Measurements from ENCODE around the gene CITED1. TPM values are rescaled to one million over a fixed set of nuclear protein-coding genes. Genes with fewer than 3 reads are reported as not detected.

Gene CITED1
- total RNA-seq, 1 experiment from 2014 or later, result 0.36 TPM

DNA sequence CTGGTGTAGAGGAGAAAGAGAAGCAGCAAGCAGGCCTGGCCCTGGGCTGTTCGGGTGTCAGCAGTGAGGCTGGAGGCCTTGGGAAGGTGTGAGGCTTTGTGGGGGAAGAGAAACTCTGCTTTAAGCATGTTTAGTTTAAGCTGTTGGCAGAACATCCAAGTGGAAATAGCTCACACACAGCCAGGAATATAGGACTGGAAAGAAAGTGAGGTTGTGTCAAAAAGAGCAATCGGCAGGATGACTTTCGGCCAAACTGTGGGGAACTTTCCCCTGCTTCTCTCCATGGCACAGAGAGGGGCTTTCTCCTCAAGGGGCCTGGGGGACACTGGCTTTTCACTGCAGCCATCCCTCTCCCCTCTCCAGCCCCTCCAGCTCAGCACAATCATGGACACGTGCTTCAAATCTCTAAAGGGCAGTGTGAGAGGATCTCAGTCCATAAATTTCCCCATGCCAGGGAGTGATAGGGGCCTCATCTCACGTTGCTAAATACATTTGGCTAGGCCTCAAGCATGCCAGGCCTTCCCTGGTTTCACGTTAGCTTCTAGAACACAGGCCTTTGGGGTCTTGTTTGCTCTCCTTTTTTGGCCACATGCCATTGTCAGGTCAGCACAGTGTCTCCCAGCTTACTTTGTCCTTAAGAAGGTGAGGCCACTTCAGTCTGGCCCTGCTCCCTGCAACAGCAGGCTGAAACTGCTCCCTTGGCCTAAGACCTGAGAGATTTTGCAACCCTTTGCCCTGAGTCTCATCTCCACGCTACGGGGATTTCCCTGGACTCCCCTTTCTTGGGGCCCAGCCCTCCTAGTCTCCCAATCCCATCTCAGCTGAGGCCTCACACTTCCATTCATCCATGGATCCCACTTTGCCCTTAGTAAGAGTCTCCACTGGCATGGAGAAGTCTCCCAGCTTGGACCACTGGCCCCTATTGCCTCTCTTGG is 8.3 kb upstream of the CITED1 start:
- H3K27me3 ChIP-seq (ENCODE audit: control insufficient read depth, insufficient read depth, low read length), result no peaks in the 10 kb centered on the region
- no TSS peak for BruUV-seq (replicated peaks)
- ChIA-PET POLR2A (no interaction called here), CTCF (no interaction called here)
- DNase-seq (ENCODE audit: low read depth, low spot score), result no peak
- TF ChIP-seq POLR2AphosphoS5 (IDR thresholded peaks at IDR 0.05; ENCODE audit: low read depth, low read length) (no peak), TCF7L2 (IDR thresholded peaks at IDR 0.05; ENCODE audit: low read depth, low read length) (no peak), SIN3A (IDR thresholded peaks at IDR 0.05; ENCODE audit: borderline replicate concordance, insufficient read depth, low read depth, low read length) (no peak)
- TF ChIP-seq, protein P1, sequence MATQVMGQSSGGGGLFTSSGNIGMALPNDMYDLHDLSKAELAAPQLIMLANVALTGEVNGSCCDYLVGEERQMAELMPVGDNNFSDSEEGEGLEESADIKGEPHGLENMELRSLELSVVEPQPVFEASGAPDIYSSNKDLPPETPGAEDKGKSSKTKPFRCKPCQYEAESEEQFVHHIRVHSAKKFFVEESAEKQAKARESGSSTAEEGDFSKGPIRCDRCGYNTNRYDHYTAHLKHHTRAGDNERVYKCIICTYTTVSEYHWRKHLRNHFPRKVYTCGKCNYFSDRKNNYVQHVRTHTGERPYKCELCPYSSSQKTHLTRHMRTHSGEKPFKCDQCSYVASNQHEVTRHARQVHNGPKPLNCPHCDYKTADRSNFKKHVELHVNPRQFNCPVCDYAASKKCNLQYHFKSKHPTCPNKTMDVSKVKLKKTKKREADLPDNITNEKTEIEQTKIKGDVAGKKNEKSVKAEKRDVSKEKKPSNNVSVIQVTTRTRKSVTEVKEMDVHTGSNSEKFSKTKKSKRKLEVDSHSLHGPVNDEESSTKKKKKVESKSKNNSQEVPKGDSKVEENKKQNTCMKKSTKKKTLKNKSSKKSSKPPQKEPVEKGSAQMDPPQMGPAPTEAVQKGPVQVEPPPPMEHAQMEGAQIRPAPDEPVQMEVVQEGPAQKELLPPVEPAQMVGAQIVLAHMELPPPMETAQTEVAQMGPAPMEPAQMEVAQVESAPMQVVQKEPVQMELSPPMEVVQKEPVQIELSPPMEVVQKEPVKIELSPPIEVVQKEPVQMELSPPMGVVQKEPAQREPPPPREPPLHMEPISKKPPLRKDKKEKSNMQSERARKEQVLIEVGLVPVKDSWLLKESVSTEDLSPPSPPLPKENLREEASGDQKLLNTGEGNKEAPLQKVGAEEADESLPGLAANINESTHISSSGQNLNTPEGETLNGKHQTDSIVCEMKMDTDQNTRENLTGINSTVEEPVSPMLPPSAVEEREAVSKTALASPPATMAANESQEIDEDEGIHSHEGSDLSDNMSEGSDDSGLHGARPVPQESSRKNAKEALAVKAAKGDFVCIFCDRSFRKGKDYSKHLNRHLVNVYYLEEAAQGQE (IDR thresholded peaks at IDR 0.05; ENCODE audit: insufficient read depth in 1 of 2, low read depth in 2 of 2, low read length in 1 of 2), result no peak
- TF ChIP-seq, protein P2, sequence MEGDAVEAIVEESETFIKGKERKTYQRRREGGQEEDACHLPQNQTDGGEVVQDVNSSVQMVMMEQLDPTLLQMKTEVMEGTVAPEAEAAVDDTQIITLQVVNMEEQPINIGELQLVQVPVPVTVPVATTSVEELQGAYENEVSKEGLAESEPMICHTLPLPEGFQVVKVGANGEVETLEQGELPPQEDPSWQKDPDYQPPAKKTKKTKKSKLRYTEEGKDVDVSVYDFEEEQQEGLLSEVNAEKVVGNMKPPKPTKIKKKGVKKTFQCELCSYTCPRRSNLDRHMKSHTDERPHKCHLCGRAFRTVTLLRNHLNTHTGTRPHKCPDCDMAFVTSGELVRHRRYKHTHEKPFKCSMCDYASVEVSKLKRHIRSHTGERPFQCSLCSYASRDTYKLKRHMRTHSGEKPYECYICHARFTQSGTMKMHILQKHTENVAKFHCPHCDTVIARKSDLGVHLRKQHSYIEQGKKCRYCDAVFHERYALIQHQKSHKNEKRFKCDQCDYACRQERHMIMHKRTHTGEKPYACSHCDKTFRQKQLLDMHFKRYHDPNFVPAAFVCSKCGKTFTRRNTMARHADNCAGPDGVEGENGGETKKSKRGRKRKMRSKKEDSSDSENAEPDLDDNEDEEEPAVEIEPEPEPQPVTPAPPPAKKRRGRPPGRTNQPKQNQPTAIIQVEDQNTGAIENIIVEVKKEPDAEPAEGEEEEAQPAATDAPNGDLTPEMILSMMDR (IDR thresholded peaks at IDR 0.05), result no peak
- peaks cover 3% of the 10 kb centered on the region; the same call in 1 of the 2 replicates for H3K4me1 ChIP-seq (ENCODE audit: control insufficient read depth, insufficient read depth, low read length)
- intact Hi-C loops (cut with micrococcal nuclease; ENCODE audit: unreplicated experiment) (no loop called here), in situ Hi-C loops (cut with HindIII; ENCODE audit: low pct_unique_long_range_greater_than_20kb, low sequenced_read_pairs) (no loop called here)
- no peak overlapping the region for H3K27ac ChIP-seq (ENCODE audit: low read length)
- ATAC-seq, result no peak
- no peaks in the 10 kb centered on the region for H3K9me3 ChIP-seq (ENCODE audit: control insufficient read depth, insufficient read depth, low read depth, low read length)
- H3K4me3 ChIP-seq (ENCODE audit: low read depth in 2 of 2, low read length in 2 of 2), result no peak overlapping the region
- no peaks in the 10 kb centered on the region for H3K36me3 ChIP-seq (ENCODE audit: control insufficient read depth, insufficient read depth, low read length)

DNA sequence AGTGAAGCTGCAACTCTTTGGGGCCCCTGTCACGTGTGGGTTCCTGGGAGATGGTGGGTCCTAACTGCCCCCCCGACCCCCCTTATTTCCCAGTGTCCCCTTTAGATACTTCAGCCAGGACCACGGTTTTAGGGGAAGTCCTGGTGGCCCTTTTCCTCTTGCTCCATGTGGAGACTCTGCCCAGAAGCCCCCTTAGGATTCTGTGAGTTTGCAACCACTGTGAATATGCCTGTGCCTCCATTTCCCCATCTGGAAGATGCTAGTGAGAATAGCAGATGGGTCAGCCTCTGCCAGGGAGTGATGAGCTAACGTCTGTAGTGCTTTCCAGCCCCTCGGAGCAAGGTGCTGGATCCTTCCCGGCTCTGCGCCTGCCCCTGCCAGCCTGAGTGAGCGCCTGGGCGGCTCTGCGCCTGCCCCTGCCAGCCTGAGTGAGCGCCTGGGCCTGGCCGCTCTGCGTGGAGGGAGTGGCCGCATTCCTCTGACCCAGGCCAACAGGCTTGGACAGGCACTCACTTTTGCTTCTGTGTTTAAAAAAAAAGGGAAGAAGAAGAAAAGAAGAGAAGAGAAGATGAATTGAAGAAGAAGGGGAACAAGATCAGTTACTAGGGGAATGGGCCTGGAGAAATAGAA is 6.7 kb upstream of the CITED1 start:
- ChIA-PET CTCF (no interaction called here), POLR2A (no interaction called here)

More for the DNA sequence above, 6.7 kb upstream of the CITED1 start:
- H3K36me3 ChIP-seq (ENCODE audit: control insufficient read depth, insufficient read depth, low read length), result no peaks in the 10 kb centered on the region
- DNase-seq (ENCODE audit: low read depth, low spot score), result no peak
- H3K27me3 ChIP-seq (ENCODE audit: control insufficient read depth, insufficient read depth, low read length), result no peaks in the 10 kb centered on the region
- in situ Hi-C loops (cut with HindIII; ENCODE audit: low pct_unique_long_range_greater_than_20kb, low sequenced_read_pairs), result no loop called here
- peaks cover 4% of the 10 kb centered on the region for H3K4me1 ChIP-seq (ENCODE audit: control insufficient read depth, insufficient read depth, low read length)
- H3K4me3 ChIP-seq (ENCODE audit: low read depth in 2 of 2, low read length in 2 of 2), result no peak overlapping the region
- no peaks in the 10 kb centered on the region for H3K9me3 ChIP-seq (ENCODE audit: control insufficient read depth, insufficient read depth, low read depth, low read length)
- H3K27ac ChIP-seq (ENCODE audit: low read length), result no peak overlapping the region
- intact Hi-C loops (cut with micrococcal nuclease; ENCODE audit: unreplicated experiment), result no loop called here
- TF ChIP-seq, protein P1 (IDR thresholded peaks at IDR 0.05; ENCODE audit: insufficient read depth in 1 of 2, low read depth in 2 of 2, low read length in 1 of 2), result no peak
- no peak for TF ChIP-seq TCF7L2 (IDR thresholded peaks at IDR 0.05; ENCODE audit: low read depth, low read length)
- no TSS peak for BruUV-seq (replicated peaks)
- no peak for ATAC-seq
